ENCODE data around the gene GPC3.

The GPC3 gene

GRCh38 chrX:133965321-133965720 lies 20.1 kb downstream of the GPC3 start:
- no peak for DNase-seq

GRCh38 chrX:133961046-133961445 lies 24.3 kb downstream of the GPC3 start:
- no peak for DNase-seq

- DNase-seq: no peak
Observed at GRCh38 chrX:133959972-133960371, 25.4 kb downstream of the GPC3 start.

GRCh38 chrX:133958997-133959688 lies 26.3 kb downstream of the GPC3 start:
- DNase-seq: no peak

DNA sequence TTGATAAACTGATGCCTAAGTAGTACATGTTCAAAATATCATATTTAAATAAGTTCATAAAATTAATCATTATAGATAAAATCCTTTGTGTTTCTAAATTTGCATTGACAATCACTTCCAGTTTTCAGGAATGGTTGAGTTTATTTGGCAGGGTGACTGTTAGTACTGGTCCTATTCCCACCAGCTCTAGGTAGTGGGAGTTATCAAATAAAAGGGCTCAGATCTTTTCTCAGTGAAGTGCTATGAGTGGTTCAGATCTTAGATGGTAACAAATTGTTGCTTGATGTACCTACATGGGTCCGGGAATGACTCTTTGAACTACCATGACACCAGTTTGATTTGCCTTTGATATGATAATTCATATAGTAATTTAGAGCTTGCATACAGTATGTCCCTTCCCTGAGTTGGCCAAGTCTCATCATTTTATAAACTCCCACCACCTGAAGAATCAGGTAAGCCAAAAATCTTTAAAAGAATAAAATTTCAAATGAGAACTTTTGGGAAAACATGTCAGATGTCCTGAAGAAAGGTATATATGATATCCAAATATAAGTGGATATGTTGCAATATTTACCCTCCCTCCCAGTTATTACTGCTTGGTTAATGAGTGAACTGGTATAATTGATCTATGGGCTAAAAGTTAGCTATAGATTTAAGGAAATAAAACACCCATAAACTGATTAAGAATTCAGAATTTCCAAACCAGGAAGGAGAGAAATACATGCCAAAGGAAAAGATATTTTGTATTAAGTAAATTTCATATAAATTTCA lies 28.6 kb downstream of the GPC3 start:
- DNase-seq: no peak

DNA sequence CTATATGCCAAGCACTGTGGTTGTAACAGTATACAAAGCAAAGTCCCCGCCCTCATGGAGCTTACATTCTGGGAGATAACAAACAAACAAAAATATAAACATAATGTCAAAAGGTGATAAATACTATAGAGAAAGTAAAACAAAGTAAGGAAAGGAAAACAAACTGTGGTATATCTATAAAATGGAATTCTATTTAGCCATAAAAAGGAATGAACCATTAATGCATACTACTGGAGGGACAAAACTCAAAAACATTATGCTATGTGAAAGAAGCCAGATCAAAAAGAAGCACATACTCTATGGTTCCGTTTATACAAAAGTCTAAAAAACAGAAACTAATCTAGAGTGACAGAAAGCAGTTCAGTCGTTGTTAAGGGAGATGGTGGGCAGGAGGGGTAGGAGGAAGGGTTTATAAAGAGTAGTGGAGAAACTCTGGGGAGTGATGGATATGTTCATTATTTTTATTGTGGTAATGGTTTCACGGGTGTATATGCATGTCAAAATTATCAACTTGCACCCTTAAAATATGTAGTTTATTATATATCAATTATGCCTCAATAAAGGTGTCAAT lies 31.5 kb downstream of the GPC3 start:
- DNase-seq: no peak

- DNase-seq: no peak
Observed at GRCh38 chrX:133953078-133953477, 32.3 kb downstream of the GPC3 start.

GRCh38 chrX:133951098-133951497 lies 34.3 kb downstream of the GPC3 start:
- DNase-seq: no peak

- DNase-seq: no peak
Observed at GRCh38 chrX:133950214-133950613, 35.2 kb downstream of the GPC3 start.

DNA sequence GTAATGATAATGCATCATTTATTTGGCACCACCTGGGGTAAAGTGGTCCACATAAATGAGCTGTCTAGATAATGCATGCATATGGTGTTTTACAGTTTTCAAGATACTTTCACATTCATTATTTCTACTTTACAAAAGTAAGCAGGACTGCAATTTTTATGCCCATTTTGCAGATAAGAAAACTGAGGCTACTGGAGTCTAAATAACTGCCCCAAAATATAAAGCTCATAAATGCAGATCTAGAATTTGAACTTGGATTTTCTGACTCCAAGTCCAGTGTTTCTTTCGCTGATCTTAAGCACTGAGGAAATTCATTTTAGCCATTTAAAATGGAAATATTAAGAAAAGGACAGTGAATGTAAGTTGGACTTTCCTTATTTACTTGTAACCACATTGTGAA lies 36.5 kb downstream of the GPC3 start:
- DNase-seq: no peak

DNA sequence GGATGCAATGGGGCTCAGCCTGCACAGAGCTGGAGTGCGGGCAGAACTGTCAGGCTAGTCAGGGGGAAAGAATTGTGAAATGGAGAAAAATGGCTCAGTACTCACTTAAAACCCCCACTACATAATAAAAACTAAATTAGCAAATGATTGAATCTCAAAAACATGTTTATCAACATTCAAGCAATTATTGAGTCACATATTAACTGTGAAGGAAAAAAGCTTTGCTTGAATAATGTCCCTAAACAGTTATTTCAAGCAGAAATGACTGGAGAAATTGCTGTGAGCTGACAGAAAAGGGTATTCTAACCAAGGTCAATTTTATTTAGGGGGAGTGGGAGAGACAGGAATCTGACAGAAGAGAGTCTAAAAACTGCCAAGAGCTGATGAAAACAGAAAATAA lies 37.4 kb downstream of the GPC3 start:
- no peak for DNase-seq

DNA sequence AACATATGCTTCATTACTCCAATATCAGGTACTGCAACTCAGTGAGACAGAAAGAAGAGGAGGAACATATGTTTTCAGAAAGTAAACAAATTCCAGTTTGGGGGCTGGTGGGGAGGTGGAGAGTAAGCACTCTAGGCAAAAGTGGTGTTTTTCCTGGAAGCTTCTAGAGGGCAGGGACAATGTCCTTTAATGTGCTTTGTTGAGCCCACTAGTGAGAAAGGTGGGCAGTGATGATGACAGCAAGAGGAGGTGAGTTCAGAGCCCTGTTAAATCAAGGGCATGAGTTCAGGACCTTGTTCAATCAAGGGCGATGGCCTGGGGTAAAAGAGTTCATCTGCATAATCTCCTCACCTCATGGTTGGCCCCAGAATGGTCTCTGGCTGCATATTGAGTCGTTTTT lies 38.4 kb downstream of the GPC3 start:
- no peak for DNase-seq

DNA sequence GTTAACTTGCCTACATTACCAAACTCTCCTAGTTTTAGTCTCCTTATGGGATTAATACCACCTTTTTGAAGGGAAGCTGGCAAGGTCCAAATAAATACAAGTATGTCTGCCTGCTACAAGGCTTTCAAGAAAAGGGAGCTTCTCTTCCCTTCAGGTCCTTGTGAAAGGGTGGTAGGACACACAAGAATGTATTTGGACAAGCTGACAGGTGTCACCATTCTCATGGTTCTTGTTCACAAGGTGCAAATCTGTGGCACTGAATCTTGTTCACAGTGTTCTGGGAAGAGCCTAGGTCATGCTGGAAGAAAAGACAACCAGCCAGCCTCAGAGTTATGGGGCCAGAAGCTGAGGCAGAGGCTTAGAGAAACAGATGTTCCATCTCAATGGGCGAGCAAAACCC lies 41.9 kb downstream of the GPC3 start:
- DNase-seq: no peak

DNA sequence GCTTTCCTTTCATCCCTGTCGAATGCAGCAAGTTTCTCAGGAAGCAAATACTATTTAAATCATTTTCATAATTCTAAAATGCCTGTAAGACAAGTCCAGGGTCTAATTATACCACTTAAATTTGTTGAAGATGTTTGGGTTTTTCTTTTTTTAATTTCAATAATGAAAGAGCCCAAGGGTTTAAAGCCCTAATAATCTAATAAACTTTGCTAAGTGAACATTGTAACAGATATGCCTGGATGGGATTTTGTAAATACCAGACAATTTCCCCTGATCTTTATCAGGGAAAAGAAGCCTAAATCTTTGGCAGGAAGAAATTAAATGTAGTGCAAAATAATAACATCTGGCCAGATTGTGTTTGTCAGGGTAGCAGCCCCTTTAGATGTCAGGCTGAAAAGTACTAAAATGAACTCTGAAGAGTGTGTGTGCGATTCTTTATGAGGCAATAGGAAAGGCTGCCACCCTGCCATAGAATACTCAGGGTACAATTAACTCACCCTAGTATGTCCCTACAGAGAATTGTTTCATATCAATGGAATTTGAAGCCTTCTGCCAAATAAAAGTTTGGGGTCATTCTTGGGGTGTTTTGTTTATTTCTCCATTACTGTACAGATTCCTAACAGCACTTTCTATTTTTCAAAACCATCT lies 45.6 kb downstream of the GPC3 start:
- DNase-seq: no peak

DNA sequence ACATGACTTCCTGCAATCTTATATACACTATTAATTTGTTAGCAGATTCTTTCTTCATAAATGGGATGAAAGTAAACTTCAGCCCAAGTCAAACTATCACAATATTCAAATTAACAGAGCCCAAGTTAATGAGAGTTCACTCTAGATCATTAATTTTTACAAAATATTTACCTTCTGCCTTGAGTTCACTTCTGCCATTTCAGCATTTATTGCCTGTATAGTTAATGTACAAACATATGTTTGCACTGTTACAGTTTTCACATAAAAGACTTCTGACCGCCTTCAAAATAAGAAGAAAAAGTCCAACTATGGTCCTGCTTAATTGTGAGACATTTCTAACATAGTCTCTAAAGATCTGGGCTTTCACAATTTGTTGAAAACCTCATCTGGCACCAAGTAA lies 46.9 kb downstream of the GPC3 start:
- DNase-seq: no peak

DNA sequence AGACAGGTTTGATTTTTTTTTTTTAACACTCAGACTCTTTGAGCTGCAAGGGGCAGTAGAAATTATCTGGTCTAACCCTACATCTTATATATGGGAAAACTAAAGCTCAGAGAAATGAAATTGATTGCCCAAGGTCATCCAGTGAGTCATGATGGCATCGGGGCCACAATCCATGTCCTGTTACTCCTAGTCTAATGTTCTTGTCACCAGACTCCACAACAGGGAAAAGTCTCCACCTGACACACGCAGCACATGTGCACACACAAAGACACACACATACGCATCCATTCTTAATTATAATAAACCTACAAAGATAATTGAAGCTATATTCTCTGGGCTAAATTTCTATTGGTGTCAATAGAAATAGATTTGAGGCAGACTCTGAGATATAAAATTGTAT lies 48.4 kb downstream of the GPC3 start:
- DNase-seq: no peak

DNA sequence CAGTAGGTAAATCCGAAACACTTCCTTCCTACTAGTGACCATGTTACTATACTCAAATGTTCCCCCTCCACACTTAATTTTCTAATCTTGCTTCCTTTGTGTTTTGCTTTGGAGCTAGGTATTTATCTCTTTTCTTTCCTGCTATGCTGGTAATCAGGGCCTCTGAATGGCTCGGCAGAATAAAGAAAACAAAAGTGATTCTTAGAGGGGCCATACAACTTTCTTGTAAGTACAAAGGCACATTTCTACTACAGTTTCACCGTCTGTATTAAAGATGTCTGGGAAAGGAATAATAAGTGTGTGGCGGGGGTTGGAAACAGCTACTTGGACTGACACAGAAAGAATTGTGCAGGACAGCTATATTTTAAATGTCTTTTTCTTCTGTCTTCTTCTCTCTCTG lies 50.3 kb downstream of the GPC3 start:
- DNase-seq: no peak

DNA sequence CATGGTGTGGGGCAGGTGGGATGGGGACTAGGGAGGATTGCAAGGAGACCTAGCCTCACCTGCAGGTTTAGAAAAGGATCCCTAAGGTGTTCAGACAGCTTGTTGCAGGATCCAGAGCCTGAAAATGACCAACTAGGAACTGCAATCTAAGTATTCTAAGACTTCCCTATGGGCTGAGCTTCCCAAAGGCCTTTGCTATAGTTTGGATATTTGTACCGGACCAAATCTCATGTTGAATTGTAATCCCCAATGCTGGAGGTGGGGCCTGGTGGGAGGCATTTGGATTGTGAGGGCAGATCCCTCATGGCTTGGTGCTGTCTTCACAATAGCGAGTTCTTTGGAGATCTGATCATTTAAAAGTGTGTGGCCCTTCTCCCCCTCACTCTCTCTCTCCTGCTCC lies 52.1 kb downstream of the GPC3 start:
- DNase-seq: no peak

DNA sequence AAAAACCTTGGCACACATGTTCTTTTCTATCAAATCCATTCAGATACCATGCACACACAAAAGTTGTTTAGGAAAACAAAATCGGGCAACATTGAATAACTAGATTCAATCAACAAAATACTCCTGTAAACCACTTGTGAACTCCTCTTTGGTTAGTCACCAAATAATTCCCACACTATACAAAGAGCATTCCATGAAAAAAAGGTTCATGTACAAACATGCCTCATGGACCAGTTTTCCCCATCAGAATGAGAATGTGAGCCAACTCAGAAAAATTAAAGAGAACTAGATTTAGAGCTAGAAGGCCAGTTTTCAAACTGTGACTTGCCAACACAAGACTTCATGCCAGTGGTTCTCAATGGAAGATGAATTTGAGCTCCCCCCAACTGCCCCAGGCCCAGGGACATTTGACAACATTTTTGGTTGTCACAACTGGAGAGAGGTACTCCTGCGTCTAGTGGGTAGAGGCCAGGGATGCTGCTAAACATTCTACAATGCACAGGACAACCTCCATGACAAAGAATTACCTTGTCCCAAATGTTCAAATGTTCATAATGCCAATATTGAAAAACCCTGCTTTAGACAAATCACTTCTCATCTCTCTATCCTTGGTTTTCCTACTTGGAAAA lies 55.4 kb downstream of the GPC3 start:
- no peak for DNase-seq

DNA sequence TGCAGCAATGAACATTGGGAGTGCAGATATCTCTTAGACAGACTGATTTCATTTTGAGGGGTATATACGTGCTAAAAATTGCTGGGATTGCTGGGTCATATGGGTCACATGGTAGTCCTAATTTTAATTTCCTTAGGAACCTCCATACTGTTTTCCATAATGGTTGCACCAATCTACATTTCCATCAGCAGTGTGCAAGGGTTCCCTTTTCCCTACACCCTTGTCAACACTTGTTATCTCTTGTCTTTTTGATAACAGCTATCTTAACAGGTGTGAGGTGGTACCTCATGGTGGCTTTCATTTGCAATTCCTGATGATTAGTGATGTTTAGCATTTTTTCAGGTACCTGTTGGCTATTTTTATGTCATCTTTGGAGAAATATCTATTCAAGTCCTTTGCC lies 57.0 kb downstream of the GPC3 start:
- DNase-seq: no peak

GRCh38 chrX:133926809-133927208 lies 58.6 kb downstream of the GPC3 start:
- DNase-seq: no peak

- no peak for DNase-seq
Observed at GRCh38 chrX:133926099-133926498, 59.3 kb downstream of the GPC3 start.

- no peak for DNase-seq
Observed at GRCh38 chrX:133924548-133924947, 60.8 kb downstream of the GPC3 start.
